HG03159 (cell line): Measurements from ENCODE around the gene GZF1.
"Not testable (repeated sequence)": the region's sequence is repeated elsewhere in the genome, so short reads cannot be mapped to it uniquely, and the experiment has no call there.

ENCODE experiments used
- ATAC-seq: cut with Tn5 transposase; IDR thresholded peaks from one replicate; pipeline ENCODE4 v1.9.1; 2021; ENCODE audit warnings: mild to moderate bottlenecking, moderate library complexity; ENCODE audit not compliant: unreplicated experiment

The GZF1 gene

GRCh38 chr20:23344336-23344735, 17.6 kb upstream of the GZF1 start:
- ATAC-seq = no peak

- ATAC-seq = no peak
Observed at GRCh38 chr20:23346002-23346401, 16.0 kb upstream of the GZF1 start.

- ATAC-seq = no peak
Observed at GRCh38 chr20:23347791-23348190, 14.2 kb upstream of the GZF1 start.

- not testable (repeated sequence) for ATAC-seq
Observed at GRCh38 chr20:23348510-23348909, 13.5 kb upstream of the GZF1 start.

- ATAC-seq = peak; percentile 39
Observed at GRCh38 chr20:23349338-23350195, 12.4 kb upstream of the GZF1 start.

GRCh38 chr20:23350196-23350903, 11.6 kb upstream of the GZF1 start, which contains the start of gene NXT1:
NXT1 (plus strand) TSS chr20:23350791; CDS start chr20:23354042, 3,251 bp downstream.
- ATAC-seq = peak; percentile 86

GRCh38 chr20:23350904-23351838, 10.8 kb upstream of the GZF1 start:
- peak; percentile 33 for ATAC-seq

- ATAC-seq = no peak
Observed at GRCh38 chr20:23356203-23356602, 5.8 kb upstream of the GZF1 start.

- ATAC-seq = peak; percentile 71
Observed at GRCh38 chr20:23357767-23358562, 4.0 kb upstream of the GZF1 start.

GRCh38 chr20:23358563-23358906, 3.4 kb upstream of the GZF1 start:
- no peak for ATAC-seq

GRCh38 chr20:23358923-23359593, 2.9 kb upstream of the GZF1 start:
- no peak for ATAC-seq

GRCh38 chr20:23360531-23360930, 1.5 kb upstream of the GZF1 start:
- ATAC-seq = no peak

GRCh38 chr20:23361119-23361475, 885 bp upstream of the GZF1 start:
- ATAC-seq = no peak

GRCh38 chr20:23362392-23363256, 642 bp downstream of the GZF1 start:
- peak; percentile 16 for ATAC-seq

GRCh38 chr20:23363257-23363649, 1.3 kb downstream of the GZF1 start:
- no peak for ATAC-seq

GRCh38 chr20:23365390-23366165, 3.6 kb downstream of the GZF1 start:
- no peak for ATAC-seq

- ATAC-seq = no peak
Observed at GRCh38 chr20:23366384-23366783, 4.4 kb downstream of the GZF1 start.

GRCh38 chr20:23367770-23368169, 5.8 kb downstream of the GZF1 start:
- no peak for ATAC-seq
